ENCODE data around the gene MBD3L1.

DNA sequence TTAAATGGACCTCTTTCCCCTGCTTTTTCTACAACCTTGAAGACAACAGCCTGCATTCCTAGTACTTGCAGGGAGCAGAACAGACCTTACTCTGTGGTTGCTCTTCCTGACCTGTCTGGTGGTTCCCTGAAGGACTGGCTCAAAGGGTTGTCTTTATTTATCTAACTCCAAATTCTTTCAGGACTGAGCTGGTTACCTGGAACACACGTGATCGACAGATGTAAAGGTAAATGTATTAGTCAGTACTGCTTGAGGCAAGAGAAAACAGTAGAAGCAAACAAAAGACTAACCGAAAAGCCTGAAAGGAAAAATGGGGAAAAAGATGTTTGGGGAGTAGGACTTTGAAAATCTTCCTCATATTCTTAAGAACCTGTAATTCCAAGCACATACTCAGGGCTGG, 18.0 kb upstream of the MBD3L1 start:
- TF ChIP-seq, protein P1, sequence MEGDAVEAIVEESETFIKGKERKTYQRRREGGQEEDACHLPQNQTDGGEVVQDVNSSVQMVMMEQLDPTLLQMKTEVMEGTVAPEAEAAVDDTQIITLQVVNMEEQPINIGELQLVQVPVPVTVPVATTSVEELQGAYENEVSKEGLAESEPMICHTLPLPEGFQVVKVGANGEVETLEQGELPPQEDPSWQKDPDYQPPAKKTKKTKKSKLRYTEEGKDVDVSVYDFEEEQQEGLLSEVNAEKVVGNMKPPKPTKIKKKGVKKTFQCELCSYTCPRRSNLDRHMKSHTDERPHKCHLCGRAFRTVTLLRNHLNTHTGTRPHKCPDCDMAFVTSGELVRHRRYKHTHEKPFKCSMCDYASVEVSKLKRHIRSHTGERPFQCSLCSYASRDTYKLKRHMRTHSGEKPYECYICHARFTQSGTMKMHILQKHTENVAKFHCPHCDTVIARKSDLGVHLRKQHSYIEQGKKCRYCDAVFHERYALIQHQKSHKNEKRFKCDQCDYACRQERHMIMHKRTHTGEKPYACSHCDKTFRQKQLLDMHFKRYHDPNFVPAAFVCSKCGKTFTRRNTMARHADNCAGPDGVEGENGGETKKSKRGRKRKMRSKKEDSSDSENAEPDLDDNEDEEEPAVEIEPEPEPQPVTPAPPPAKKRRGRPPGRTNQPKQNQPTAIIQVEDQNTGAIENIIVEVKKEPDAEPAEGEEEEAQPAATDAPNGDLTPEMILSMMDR (conservative IDR thresholded peaks at IDR 0.05): no peak
- no peak for TF ChIP-seq EZH2 (IDR thresholded peaks at IDR 0.05; ENCODE audit: low read depth)

All from PC-9 (cell line).